ENCODE data around the gene ASXL2.
A peak's percentile ranks its signal among the peaks of the same experiment; 100 is the strongest.

ASXL2 gene

GRCh38 chr2:25797620-25798488 lies 80.4 kb downstream of the ASXL2 start:
- DNase-seq, result no peak

GRCh38 chr2:25794544-25795276 lies 83.6 kb downstream of the ASXL2 start:
- no peak for DNase-seq

- no peak for DNase-seq
These were observed 88.1 kb downstream of the ASXL2 start for GRCh38 chr2:25790074-25790790.

- DNase-seq, result no peak
These were observed 89.8 kb downstream of the ASXL2 start for GRCh38 chr2:25788457-25788856.

- no peak for DNase-seq
These were observed 91.3 kb downstream of the ASXL2 start for GRCh38 chr2:25787020-25787419.

GRCh38 chr2:25784404-25784803 lies 93.9 kb downstream of the ASXL2 start:
- DNase-seq, result no peak

- no peak for DNase-seq
These were observed 101.2 kb downstream of the ASXL2 start for GRCh38 chr2:25777077-25777476.

GRCh38 chr2:25772078-25772477 lies 106.2 kb downstream of the ASXL2 start:
- DNase-seq, result no peak

- no peak for DNase-seq
These were observed 114.7 kb downstream of the ASXL2 start for GRCh38 chr2:25763575-25763974.

- no peak for DNase-seq
These were observed 118.0 kb downstream of the ASXL2 start for GRCh38 chr2:25760297-25760696.

GRCh38 chr2:25758348-25758747 lies 119.9 kb downstream of the ASXL2 start:
- DNase-seq, result no peak

- DNase-seq, result no peak
These were observed 120.4 kb downstream of the ASXL2 start for GRCh38 chr2:25757906-25758305.

GRCh38 chr2:25756536-25756935 lies 121.8 kb downstream of the ASXL2 start:
- DNase-seq, result peak; percentile 76 to 87

GRCh38 chr2:25749676-25750075 lies 128.6 kb downstream of the ASXL2 start:
- no peak for DNase-seq

GRCh38 chr2:25744055-25744454 lies 134.2 kb downstream of the ASXL2 start:
- no peak for DNase-seq

- DNase-seq, result peak; percentile 15 to 27
These were observed 135.0 kb downstream of the ASXL2 start for GRCh38 chr2:25743132-25743830.

GRCh38 chr2:25742501-25742900 lies 135.8 kb downstream of the ASXL2 start:
- DNase-seq, result no peak

- peak in 1 of 2 donors; percentile 12 for DNase-seq
These were observed 137.4 kb downstream of the ASXL2 start for GRCh38 chr2:25740810-25741381.

- DNase-seq, result no peak
These were observed 139.6 kb downstream of the ASXL2 start for GRCh38 chr2:25738383-25739343.

GRCh38 chr2:25736899-25737515 lies 141.3 kb downstream of the ASXL2 start:
- no peak for DNase-seq

GRCh38 chr2:25735835-25736234 lies 142.5 kb downstream of the ASXL2 start:
- no peak for DNase-seq
